ENCODE measurements around the gene DOK1.

Gene DOK1

GRCh38 chr2:74553892-74554819, at the start of gene DOK1, which contains the start of gene LOXL3:
TSS of gene DOK1 (plus strand) at chr2:74554720. CDS start at chr2:74554755, 35 bp downstream.
TSS of gene LOXL3 (minus strand) at chr2:74553942. CDS start at chr2:74552634, 1,308 bp downstream.
- DNase-seq: peak; percentile 31

DNA sequence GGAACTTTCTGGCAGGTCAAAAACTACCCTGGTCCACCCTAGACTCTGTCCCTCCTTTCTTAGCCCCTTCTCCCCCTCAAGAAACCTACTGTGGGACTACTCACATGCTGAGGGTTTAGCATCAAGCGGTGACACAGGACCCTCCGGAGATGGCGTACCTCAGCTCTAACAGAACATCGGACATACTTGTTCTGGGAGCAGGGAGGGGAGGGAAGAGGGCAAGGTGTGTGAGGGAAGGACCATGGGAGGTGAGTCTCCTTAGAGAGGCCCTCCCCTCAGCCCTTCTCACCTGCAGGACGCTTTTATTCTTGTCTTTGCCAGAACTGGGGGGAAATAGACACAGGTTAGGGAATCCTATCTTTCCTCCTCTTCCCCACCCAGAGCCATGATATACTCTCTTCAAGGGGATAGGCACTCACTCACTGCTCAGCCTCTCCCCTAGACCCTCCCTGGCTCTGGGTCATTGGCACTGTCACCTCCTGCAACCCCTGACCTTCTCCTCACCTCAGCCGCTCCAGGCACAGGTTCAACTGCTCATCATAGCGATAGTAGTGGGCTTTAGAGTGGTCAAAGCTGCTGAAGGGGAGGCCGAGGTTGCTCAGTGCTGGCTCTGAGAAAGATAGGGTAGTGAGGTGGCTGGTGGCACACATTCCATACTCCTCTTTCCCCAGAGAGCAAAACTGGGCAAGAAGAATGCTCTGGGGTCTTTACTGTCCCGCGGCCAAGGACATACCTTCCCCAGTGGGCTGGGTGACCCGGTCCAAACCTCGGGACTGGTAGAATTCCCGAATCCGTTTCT, 48.9 kb upstream of the DOK1 start:
- DNase-seq: no peak

- peak; percentile 93 for DNase-seq
Observed at GRCh38 chr2:74507145-74507925, 47.2 kb upstream of the DOK1 start, which contains the start of gene PCGF1. TSS of gene PCGF1 (minus strand) at chr2:74507695. CDS start at chr2:74507668, 27 bp downstream.

DNA sequence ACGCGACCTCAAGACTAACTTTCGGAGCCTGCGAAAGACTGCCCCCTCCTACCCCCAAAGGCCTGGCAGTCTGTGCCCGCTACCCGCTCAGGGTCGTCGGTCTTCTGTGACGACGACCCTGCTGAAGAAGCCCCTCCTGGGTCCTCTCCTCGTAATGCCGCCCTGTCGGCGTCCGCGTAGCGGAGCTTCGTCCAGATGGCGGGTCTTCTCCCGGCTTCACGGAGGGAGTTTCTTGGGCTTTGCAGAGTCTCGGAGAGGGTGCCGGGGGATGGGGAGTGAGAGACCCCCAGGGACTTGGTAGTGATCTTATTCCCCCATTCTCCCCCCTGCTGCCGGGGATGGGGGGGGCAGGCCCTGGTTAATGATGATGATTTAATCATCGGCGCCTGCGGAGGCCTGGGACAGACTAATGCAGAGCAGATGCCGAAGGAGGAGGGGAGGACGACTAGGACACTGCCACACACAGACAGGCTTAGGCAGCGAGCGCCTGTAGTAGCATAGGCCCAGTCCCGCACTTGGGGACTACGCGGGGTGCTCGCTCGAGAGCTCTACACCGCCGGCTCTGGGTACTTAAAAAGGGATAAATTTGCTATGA, 46.5 kb upstream of the DOK1 start:
- DNase-seq: no peak

DNA sequence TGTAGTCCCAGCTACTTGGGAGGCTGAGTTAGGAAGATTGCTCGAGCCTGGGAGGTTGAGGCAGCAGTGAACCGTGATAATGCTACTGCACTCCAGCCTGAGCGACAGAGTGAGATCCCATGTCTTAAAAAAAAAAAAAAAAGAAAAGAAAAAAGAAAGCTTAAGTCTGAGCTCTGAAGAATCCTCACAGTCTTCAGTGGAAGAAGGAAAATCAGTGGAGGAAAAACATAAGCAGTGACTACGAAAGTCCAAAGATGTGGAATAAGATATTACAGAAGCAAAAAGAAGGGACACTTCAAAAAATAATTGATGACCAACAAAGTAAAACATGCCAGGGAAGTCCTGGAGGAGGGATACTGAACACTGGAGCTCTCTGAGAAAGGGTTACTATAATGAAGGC, 44.2 kb upstream of the DOK1 start:
- DNase-seq: no peak

GRCh38 chr2:74511104-74511989, 43.2 kb upstream of the DOK1 start:
- DNase-seq: no peak

GRCh38 chr2:74512744-74513604, 41.5 kb upstream of the DOK1 start:
- no peak for DNase-seq

- DNase-seq: no peak
Observed at GRCh38 chr2:74513605-74514367, 40.7 kb upstream of the DOK1 start.

DNA sequence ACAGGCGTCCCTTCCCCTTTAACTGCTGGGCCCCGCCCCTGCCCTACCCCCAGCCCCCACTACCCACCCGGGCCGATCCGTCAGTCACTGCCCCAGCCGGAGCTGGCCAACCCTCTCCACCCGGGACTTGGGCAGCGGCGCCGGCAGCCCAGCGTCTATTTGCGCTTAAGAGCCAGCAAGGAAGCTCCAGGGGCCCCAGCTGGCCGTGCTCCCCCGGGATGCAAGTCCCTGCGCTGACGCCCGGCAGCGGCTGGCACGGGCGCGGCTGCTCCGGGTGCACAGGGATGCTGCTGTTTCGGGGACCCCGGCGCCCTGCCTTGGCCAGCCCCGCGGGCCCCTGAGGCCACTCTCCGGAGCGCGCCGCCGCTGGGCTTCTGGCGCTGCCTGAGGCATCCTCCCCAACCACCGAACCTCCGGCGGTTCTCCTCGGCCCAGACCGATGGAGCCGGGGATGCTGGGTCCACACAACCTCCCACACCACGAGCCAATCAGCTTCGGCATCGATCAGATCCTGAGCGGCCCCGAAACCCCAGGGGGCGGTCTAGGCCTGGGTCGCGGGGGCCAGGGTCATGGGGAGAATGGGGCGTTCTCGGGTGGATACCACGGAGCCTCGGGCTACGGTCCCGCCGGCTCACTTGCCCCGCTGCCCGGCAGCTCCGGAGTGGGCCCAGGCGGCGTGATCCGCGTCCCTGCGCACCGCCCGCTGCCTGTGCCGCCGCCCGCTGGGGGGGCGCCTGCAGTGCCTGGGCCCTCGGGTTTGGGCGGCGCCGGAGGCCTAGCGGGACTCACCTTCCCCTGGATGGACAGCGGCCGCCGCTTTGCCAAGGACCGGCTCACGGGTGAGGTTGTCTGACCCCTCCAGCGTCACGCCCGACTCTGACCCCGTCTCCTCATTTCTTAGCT, 39.9 kb upstream of the DOK1 start, which contains the start of gene TLX2:
TLX2 (plus strand) TSS at position 83 of the 903 bp plus-strand sequence; CDS start at position 440, 357 bp downstream.
- no peak for DNase-seq

DNA sequence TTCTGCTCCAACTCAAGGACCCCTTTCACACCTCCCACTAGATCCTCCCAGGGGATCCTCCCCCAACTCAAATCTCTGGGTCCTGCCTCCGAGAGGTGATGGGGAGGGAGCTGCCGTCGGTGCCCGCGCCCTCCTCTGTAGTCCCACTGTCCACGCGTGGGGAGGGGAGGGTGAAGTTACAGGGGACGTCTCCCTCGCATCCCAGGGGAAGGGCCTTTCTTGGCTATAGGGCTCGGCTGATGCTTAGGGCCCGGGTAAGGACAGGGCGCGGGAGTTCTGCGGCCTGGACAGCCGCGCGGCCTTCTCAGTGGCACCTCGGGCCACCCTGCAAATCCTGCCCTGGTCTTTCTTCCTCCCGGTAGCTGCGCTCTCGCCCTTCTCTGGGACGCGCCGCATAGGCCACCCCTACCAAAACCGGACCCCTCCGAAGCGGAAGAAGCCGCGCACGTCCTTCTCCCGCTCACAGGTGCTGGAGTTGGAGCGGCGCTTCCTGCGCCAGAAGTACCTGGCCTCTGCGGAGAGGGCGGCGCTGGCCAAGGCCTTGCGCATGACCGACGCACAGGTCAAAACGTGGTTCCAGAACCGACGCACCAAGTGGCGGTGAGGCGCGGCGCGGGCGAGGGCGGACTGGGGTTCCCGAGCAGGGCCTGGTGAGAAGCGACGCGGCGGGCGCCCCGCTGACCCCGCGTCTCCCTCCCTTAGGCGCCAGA, 39.1 kb upstream of the DOK1 start:
- no peak for DNase-seq

- DNase-seq: peak; percentile 25
Observed at GRCh38 chr2:74515981-74516633, 38.4 kb upstream of the DOK1 start.

DNA sequence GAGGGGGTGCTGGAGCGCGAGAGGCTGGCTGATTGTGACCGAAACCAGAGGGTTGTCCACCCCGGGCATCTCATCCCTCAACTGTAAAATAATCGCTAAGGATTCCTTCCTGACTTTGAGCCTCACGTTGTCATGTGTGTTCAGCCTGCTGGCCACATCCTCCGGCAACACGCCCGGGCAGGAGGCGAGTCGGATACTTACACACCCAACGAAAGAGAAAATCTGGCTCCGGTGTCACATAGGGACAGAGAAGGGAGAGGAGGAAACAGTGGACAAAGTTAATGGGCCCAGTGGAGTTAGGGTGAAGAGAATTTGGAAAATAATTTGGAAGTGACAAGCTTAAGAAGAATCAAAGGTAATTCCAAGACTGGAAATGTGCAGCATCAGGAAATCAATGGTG, 37.9 kb upstream of the DOK1 start:
- DNase-seq: no peak

GRCh38 chr2:74522516-74522915, 32.0 kb upstream of the DOK1 start:
- no peak for DNase-seq

GRCh38 chr2:74524005-74524404, 30.5 kb upstream of the DOK1 start:
- no peak for DNase-seq

DNA sequence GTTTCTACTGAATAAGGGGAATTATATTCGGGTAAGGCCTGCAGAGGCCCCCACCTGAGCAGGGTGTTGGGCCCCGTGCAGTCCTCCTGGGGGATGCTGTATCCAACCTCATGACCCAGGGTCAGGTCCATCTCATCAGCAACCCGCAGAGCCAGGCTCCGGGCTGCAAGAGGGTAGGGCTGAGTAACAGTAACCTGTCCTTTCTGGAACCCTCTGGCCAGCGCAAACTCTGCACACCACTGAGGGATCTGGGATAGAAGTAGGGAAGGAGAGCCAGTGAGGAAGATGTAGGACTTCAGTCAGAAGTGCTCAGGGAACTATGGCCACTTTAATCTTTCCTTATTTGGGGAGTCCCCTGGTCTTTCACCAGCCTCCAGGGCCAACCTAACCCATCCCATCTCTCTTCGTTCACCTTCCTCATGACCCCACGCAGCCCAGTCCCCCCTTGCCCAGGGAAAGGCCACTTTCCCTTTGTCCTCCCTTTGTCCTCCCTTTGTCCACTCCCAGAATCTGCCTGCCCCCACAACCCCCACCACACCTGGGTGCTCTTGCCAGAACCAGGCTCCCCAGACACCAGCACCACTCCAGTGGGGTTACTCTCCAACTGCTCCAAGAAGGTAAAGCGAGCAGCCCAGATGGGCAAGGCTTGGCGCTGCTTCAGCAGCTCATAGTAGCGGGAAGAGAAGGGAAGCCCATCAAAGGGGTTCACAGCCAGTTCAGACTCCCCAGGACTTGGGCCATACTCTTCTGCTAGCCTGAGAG, 29.4 kb upstream of the DOK1 start:
- DNase-seq: no peak
